Keratinocyte (primary cell): ENCODE results near the gene IVL. TPM values are rescaled to one million over a fixed set of nuclear protein-coding genes. Genes with fewer than 3 reads are reported as not detected.

Source experiments
- DNase-seq: peaks from one replicate; pipeline ENCODE4 v3.0.0-alpha.2; 2011; ENCODE audit warnings: low read depth, missing footprints, low spot score
- FAIRE-seq: peaks from 2 replicates; lab custom pipeline; 2011; peaks lifted over from hg19 to GRCh38; lab: Jason Lieb, UNC
- H2AFZ ChIP-seq: 2 replicates; pipeline ENCODE4 v1.6.0; 2012; ENCODE audit warnings: low read length, control low read depth, inconsistent platforms; ENCODE audit not compliant: control insufficient read depth
- H3K27ac ChIP-seq: 2 replicates; pipeline ENCODE4 v1.5.1; 2011; ENCODE audit warnings: low read length; ENCODE audit not compliant: control insufficient read depth, insufficient read depth
- H3K27me3 ChIP-seq: 3 replicates; pipeline ENCODE4 v1.6.0; 2011; ENCODE audit warnings: low read length; ENCODE audit not compliant: control insufficient read depth, insufficient read depth; ENCODE audit errors: extremely low read depth
- H3K36me3 ChIP-seq, 2 experiments: 2 replicates in 1 of 2; 3 replicates in 1 of 2; pipeline ENCODE4 v1.5.1; 2011; ENCODE audit warnings: low read length in 2 of 2, mild to moderate bottlenecking in 1 of 2; ENCODE audit not compliant: control insufficient read depth in 2 of 2, insufficient read depth in 2 of 2; ENCODE audit errors: extremely low read depth in 1 of 2
- H3K4me1 ChIP-seq: 3 replicates; pipeline ENCODE4 v1.5.1; 2011; ENCODE audit warnings: low read length; ENCODE audit not compliant: control insufficient read depth, insufficient read depth; ENCODE audit errors: extremely low read depth
- H3K4me2 ChIP-seq: 3 replicates; pipeline ENCODE4 v1.6.0; 2011; ENCODE audit warnings: low read depth, low read length; ENCODE audit not compliant: control insufficient read depth, insufficient read depth; ENCODE audit errors: extremely low read depth
- H3K4me3 ChIP-seq, 3 experiments: fragments of 200-600 bp in 1 of 3; sonication (generic) in 1 of 3; 2 replicates in 2 of 3; 3 replicates in 1 of 3; pipeline ENCODE4 v1.5.1; 2011 to 2016; ENCODE audit warnings: low read length in 3 of 3, mild to moderate bottlenecking in 3 of 3, control low read depth in 2 of 3, inconsistent platforms in 1 of 3, low read depth in 1 of 3, mixed read lengths in 1 of 3, mixed run types in 1 of 3, moderate library complexity in 1 of 3; ENCODE audit not compliant: control insufficient read depth in 2 of 3, insufficient read depth in 2 of 3; ENCODE audit errors: extremely low read depth in 1 of 3
- H3K79me2 ChIP-seq: 2 replicates; pipeline ENCODE4 v1.6.0; 2012; ENCODE audit warnings: low read length; ENCODE audit not compliant: control insufficient read depth, insufficient read depth
- H3K9ac ChIP-seq: 3 replicates; pipeline ENCODE4 v1.6.0; 2011; ENCODE audit warnings: low read length; ENCODE audit not compliant: control insufficient read depth, insufficient read depth; ENCODE audit errors: extremely low read depth
- H3K9me1 ChIP-seq: 3 replicates; pipeline ENCODE4 v1.6.0; 2011; ENCODE audit warnings: low read length; ENCODE audit not compliant: control insufficient read depth, insufficient read depth; ENCODE audit errors: extremely low read depth
- H3K9me3 ChIP-seq: 2 replicates; pipeline ENCODE4 v1.5.1; 2012; ENCODE audit warnings: low read depth, low read length; ENCODE audit not compliant: control insufficient read depth
- H4K20me1 ChIP-seq: 3 replicates; pipeline ENCODE4 v1.6.0; 2011; ENCODE audit warnings: low read length; ENCODE audit not compliant: control insufficient read depth, insufficient read depth; ENCODE audit errors: extremely low read depth
- EZH2 ChIP-seq: IDR thresholded peaks from one replicate; pipeline ENCODE4 v1.6.1; 2012; ENCODE audit warnings: inconsistent platforms, mild to moderate bottlenecking, low read length, moderate library complexity
- dilution Hi-C: fragments of 300-500 bp; cut with MboI; formaldehyde crosslinking; loops from one replicate; pipeline ENCODE4 v1.7.0; 2020; ENCODE audit warnings: low sequenced_read_pairs; ENCODE audit not compliant: extremely low pct_ligation_motif_present
- polyA plus RNA-seq, 5 experiments: library from polyadenylated mRNA; depleted of rRNA in 3 of 5; stranded (reverse) in 3 of 5; stranded (forward) in 1 of 5; unstranded in 1 of 5; fragments of >200 nt; gene quantifications; 1 replicate in 1 of 5; 2 replicates in 3 of 5; 3 replicates in 1 of 5; pipeline versions ENCODE4 v1.2.1 to v1.2.3, GENCODE V29; 2011 to 2012; ENCODE audit warnings: missing spikeins in 2 of 5, low read depth in 1 of 5, low replicate concordance in 1 of 5
- TF ChIP-seq, protein P1 (sequence below), 3 experiments: IDR thresholded peaks in 1 of 3; conservative IDR thresholded peaks in 1 of 3; optimal IDR thresholded peaks in 1 of 3; 2 replicates in 2 of 3; 3 replicates in 1 of 3; pipeline versions ENCODE3 to v1.5.1; 2011; ENCODE audit warnings: low read length in 3 of 3, mild to moderate bottlenecking in 3 of 3, moderate library complexity in 2 of 3, control low read depth in 1 of 3, inconsistent platforms in 1 of 3; ENCODE audit not compliant: insufficient read depth in 2 of 3; ENCODE audit errors: extremely low read depth in 1 of 3

The IVL gene
- polyA plus RNA-seq, 1 donor (not counting 4 experiments of a cell fraction or from before 2014, with no cell fraction given), result 89.2 TPM

DNA sequence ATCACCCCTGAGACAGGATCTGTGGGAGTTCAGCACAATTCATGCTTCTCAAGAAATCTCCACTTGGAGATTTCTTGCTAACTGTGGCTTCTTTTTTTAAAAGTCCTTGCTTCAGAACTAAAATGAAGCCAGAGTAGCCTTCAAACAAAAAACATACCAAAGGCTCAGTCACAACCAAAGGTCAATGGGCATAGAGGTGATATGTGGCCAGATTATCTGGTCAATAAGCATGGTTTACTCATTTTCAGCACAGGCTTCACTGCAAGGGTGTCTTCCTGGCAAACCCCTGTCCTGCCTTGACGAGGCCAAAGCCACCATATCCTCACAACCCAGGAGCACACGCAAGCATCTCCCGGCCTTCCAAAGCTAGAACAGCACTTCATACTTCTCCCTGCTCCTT lies 50.9 kb downstream of the IVL start:
- H3K27me3 ChIP-seq, result no peaks in the 10 kb centered on the region
- no peak for FAIRE-seq
- dilution Hi-C loops, result no loop called here

DNA sequence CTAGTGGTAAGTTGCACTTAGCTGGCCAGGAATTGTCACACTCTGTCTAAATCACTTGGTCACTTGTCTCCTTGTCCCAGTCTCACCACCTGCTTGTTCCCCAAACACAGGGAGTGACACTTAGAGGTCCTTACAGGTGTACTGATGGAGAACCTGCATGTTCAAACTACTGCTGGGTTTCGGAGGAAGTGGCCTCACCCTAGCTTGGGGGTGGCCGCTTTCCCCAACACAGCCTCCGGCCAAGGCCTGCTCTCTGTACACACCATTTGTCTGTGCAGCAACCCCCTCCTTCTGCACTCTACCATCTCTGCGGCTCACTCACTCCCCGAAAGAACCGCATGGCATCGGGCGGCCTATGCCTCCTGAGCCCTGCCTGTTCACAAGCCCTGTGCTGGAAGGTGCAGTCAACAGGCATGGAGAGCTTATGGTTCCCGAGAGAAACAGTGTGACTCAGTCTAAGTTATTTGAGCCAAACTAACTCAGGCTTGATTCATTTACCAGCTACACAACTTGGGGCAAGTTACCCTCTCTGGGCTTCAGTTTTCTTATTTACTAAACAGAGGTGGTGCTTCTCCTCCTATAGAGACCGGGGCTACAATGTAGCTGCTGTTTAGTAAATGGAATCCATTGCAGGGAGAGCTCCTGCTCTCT lies 51.6 kb downstream of the IVL start:
- TF ChIP-seq EZH2, result no peak
- TF ChIP-seq, protein P1, sequence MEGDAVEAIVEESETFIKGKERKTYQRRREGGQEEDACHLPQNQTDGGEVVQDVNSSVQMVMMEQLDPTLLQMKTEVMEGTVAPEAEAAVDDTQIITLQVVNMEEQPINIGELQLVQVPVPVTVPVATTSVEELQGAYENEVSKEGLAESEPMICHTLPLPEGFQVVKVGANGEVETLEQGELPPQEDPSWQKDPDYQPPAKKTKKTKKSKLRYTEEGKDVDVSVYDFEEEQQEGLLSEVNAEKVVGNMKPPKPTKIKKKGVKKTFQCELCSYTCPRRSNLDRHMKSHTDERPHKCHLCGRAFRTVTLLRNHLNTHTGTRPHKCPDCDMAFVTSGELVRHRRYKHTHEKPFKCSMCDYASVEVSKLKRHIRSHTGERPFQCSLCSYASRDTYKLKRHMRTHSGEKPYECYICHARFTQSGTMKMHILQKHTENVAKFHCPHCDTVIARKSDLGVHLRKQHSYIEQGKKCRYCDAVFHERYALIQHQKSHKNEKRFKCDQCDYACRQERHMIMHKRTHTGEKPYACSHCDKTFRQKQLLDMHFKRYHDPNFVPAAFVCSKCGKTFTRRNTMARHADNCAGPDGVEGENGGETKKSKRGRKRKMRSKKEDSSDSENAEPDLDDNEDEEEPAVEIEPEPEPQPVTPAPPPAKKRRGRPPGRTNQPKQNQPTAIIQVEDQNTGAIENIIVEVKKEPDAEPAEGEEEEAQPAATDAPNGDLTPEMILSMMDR (optimal IDR thresholded peaks at IDR 0.05 in 1 of 3, IDR thresholded peaks at IDR 0.05 in 1 of 3, conservative IDR thresholded peaks at IDR 0.05 in 1 of 3; ENCODE audit: extremely low read depth in 1 of 3, insufficient read depth in 2 of 3, low read length in 3 of 3), result no peak
- Histone ChIP-seq H2AFZ (no peak overlapping the region), H3K79me2 (no peaks in the 10 kb centered on the region), H3K36me3 (no peaks in the 10 kb centered on the region), H3K9me1 (no peaks in the 10 kb centered on the region), H4K20me1 (no peaks in the 10 kb centered on the region), H3K4me3 (no peak overlapping the region), H3K27ac (no peak overlapping the region), H3K4me1 (peaks cover 2% of the 10 kb centered on the region), H3K4me2 (no peak overlapping the region), H3K9me3 (no peaks in the 10 kb centered on the region), H3K9ac (no peak overlapping the region), H3K27me3 (no peaks in the 10 kb centered on the region)
- FAIRE-seq (no peak), DNase-seq (no peak)
- dilution Hi-C loops, result no loop called here

More for the DNA sequence above, 50.9 kb downstream of the IVL start:
- TF ChIP-seq, protein P1 (optimal IDR thresholded peaks at IDR 0.05 in 1 of 3, IDR thresholded peaks at IDR 0.05 in 1 of 3, conservative IDR thresholded peaks at IDR 0.05 in 1 of 3; ENCODE audit: extremely low read depth in 1 of 3, insufficient read depth in 2 of 3, low read length in 3 of 3), result no peak
- TF ChIP-seq EZH2, result no peak
- Histone ChIP-seq H3K9ac (no peak overlapping the region), H4K20me1 (no peaks in the 10 kb centered on the region), H3K9me1 (no peaks in the 10 kb centered on the region), H3K36me3 (no peaks in the 10 kb centered on the region), H2AFZ (no peak overlapping the region), H3K27ac (no peak overlapping the region), H3K79me2 (no peaks in the 10 kb centered on the region), H3K9me3 (no peaks in the 10 kb centered on the region), H3K4me3 (no peak overlapping the region), H3K4me1 (peaks cover 8% of the 10 kb centered on the region), H3K4me2 (no peak overlapping the region)
- no peak for DNase-seq
